D721Med (cell line): ENCODE results near the gene OSBPL9.

Source experiments
- DNase-seq: peaks from one replicate; pipeline ENCODE4 v3.0.0; 2011; ENCODE audit warnings: low spot score; ENCODE audit not compliant: insufficient read length
- FAIRE-seq: peaks from 2 replicates; lab custom pipeline; 2011; peaks lifted over from hg19 to GRCh38; lab: Jason Lieb, UNC
- TF ChIP-seq, protein P1 (sequence below): IDR thresholded peaks from 2 replicates; pipeline ENCODE4 v1.5.1; 2012; ENCODE audit warnings: mild to moderate bottlenecking, control low read depth; ENCODE audit not compliant: insufficient read depth; ENCODE audit errors: missing control alignments

Gene OSBPL9

DNA sequence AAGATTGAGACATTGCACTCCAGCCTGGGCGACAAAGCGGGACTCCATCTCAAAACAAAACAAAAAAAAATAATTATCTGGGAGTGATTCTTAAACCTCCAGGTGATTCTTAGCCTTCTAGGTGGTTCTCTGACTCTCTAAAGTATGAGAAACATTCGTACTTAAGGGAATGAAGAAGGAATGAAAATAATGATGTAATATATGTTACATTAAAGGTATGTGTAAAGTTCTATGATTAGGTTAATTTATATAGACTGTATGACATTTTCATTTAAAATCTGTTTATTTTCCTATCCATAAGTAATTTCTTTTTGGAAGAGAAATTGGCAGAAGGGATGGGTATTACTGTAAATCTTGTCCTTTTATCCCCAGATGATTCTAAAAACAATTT lies 34.7 kb downstream of the OSBPL9 start:
- no peak for DNase-seq
- FAIRE-seq, result no peak
- TF ChIP-seq, protein P1, sequence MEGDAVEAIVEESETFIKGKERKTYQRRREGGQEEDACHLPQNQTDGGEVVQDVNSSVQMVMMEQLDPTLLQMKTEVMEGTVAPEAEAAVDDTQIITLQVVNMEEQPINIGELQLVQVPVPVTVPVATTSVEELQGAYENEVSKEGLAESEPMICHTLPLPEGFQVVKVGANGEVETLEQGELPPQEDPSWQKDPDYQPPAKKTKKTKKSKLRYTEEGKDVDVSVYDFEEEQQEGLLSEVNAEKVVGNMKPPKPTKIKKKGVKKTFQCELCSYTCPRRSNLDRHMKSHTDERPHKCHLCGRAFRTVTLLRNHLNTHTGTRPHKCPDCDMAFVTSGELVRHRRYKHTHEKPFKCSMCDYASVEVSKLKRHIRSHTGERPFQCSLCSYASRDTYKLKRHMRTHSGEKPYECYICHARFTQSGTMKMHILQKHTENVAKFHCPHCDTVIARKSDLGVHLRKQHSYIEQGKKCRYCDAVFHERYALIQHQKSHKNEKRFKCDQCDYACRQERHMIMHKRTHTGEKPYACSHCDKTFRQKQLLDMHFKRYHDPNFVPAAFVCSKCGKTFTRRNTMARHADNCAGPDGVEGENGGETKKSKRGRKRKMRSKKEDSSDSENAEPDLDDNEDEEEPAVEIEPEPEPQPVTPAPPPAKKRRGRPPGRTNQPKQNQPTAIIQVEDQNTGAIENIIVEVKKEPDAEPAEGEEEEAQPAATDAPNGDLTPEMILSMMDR, result no peak

DNA sequence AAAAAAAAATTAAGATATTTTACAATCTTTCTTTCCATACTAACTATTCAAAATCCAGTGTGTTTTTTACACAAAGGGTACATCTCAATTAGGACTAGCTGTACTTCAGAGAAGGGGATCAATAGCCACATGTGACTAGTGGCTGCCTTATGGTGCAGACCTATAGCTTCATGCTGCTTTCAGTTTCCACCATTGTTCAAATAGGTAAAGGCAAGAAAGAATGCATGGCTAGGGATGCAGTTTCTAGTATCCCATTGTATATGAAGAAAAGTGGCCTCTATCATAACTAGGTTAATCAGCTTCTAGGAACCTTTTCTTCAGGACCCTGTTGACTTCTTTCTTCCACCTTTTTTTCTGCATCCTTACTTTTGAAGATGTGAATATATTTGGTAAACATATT lies 35.7 kb downstream of the OSBPL9 start:
- TF ChIP-seq, protein P1, result no peak
- FAIRE-seq (no peak), DNase-seq (no peak)

DNA sequence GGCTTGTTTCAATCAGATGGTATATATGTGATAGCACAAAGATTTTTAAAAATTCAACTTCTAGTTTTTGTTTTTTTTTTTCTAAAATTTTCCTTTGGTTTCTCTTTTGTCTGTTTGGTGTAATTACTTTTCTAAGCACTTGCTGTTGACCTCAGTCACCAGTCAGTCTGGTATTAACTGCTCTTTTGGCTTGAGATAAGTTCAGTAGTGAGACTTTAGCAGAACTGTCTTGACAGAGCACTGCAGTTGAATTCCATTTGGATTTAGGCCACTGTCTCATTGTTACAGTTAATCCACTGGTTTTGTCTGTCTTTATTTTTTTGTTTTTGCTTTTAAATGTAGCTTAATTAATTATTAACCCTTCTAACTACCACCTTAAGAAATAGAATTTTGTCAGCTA lies 36.2 kb downstream of the OSBPL9 start:
- FAIRE-seq (no peak), DNase-seq (no peak)
- TF ChIP-seq, protein P1, result no peak

DNA sequence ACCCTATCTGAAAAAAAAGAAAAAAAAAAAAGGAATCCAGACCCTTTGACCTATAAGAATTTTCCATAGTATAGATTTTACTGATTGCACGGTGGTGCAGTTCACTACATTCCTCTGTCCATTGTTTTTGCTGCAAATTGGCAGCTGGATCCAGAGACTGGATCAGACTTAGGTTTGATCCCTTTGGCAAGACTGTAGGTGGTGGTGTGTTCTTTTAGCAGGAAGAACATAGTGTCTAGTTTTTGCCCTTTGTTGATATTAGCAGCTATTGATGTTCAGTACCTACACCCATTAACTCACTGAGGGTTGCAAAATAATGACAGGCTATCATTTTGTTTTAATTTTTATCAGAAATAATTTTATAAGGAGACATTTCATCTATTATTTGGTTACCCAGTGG lies 37.1 kb downstream of the OSBPL9 start:
- TF ChIP-seq, protein P1, result no peak
- FAIRE-seq, result no peak

DNA sequence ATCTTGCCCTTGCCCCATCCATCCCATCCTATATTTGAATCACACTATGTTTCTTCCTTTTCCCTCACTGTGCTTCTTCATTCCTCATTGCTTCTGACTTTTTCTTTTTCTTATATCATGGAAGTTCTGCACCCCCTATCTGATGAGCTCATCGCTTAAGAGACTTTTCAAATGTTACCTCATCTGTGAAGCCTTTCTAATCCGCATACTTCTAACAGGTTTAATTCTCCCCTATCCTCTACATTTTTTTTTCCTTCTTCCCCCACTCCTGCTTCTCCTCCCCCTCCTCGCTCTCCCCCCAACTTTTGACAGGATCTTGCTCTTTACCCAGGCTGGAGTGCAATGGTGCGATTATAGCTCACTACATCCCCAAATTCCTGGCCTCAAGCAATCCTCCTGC lies 39.5 kb downstream of the OSBPL9 start:
- FAIRE-seq (no peak), DNase-seq (no peak)
- TF ChIP-seq, protein P1, result no peak

More for the DNA sequence above, 37.1 kb downstream of the OSBPL9 start:
- no peak for DNase-seq

DNA sequence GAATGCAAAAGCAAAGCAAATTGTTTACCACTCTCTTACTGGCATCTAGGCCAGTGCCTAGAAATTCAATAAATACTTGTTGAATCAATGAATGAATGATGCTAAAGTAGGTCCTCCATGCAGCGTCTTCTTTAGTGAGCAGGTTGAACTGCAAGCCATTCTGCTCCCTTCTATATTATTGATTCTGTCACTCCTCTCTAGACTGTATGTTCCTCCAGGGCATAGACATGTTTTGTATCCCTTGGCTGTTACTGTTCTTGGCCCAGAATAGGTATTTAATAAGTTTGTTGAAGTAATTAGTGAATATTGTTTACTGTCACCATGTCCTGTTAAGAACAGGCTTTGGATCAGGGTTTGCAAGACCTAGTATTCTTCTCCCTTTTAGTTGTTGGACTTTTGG lies 43.7 kb downstream of the OSBPL9 start:
- TF ChIP-seq, protein P1, result no peak
- no peak for FAIRE-seq
- DNase-seq, result no peak

DNA sequence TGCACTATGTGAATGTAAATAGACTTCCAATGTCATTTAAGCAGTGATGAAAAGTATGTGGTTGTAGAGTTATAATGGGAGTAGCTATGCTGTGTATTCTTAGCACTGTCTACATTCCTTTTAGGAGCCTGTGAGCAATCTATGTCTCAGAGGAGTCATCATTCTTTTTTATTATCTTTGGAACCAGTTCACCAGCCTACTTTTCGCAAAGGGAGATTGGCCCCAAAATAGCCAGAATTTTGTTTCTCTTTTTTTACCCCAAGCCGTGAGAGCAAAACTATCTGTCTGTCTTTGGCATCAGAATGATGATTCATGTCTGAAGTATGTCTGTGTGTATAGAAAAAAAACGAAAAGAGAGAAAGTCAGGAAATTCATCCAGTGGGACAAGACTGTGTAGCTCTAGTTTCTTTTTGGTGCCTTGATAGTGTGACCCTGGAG lies 44.2 kb downstream of the OSBPL9 start:
- TF ChIP-seq, protein P1, result no peak
- no peak for FAIRE-seq
- DNase-seq, result no peak
